G401 (cell line): ENCODE measurements around the gene MUSTN1. TPM values are rescaled to one million over a fixed set of nuclear protein-coding genes. Genes with fewer than 3 reads are reported as not detected.

Experiments
- DNase-seq: peaks from one replicate; pipeline ENCODE4 v3.0.0-alpha.2; 2015; ENCODE audit warnings: low spot score
- in situ Hi-C: cut with HindIII; loops from 2 replicates; pipeline ENCODE4 v1.10.0; 2016; ENCODE audit warnings: low sequenced_read_pairs, mixed read lengths
- total RNA-seq: library from RNA; depleted of rRNA; stranded (reverse); fragments of >200 nt; shearing (Covaris generic); gene quantifications from 2 replicates; pipeline ENCODE4 v1.2.3, GENCODE V29; 2014

MUSTN1 gene
- total RNA-seq, 1 experiment from 2014 or later = not detected

GRCh38 chr3:52838561-52839267, 3.9 kb upstream of the MUSTN1 start:
- DNase-seq = no peak
- in situ Hi-C loops = loop anchor here (5.0 kb wide), 1 partner anchor 54 kb away; no protein-coding TSS in a partner anchor

DNA sequence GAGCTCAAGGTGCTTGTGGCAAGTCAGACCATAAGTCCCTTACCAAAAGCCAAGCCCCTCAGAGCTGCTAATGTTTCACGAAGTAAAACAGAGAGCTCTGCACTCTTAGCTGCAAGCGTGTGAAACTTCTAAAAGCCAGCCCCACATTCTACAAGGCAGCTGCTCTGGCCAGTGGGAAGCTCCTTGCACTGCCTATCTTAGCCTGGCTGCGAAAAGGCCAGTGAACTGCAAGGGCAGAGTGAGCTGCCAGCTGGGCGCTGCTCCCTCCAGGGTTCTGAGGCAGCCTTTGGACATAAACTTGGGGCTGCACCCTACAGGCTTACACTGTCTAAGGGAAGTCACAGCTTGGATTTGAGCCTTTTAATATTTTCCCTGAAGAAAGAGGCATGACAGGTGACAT, 2.2 kb upstream of the MUSTN1 start:
- no peak for DNase-seq
- in situ Hi-C loops = loop anchor here (5.0 kb wide), 1 partner anchor 55 kb away; no protein-coding TSS in a partner anchor

DNA sequence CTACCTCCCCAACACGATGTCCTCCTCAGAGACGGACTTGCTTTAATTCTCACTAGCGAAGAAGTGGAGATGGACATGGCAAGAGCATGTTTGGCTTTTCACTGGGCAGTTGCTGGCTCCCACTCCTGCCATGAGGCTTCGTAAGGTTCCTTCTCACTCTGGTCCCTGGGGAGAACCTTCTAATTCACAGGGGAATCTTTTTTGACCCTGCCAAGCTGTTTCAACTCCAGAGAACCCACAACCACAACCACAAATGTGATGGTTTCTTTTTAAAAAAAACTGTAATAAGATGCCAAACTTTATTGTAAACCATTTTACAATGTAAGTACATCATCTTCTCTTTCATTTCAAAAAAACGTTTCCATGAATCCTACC, 1.6 kb upstream of the MUSTN1 start:
- no peak for DNase-seq
- in situ Hi-C loops = loop anchor here (5.0 kb wide), 1 partner anchor 56 kb away; no protein-coding TSS in a partner anchor

GRCh38 chr3:52835766-52836470, 1.1 kb upstream of the MUSTN1 start:
- in situ Hi-C loops = loop anchor here (5.0 kb wide), 1 partner anchor 56 kb away; no protein-coding TSS in a partner anchor
- no peak for DNase-seq

- in situ Hi-C loops = no loop called here
- DNase-seq = no peak
Measured at GRCh38 chr3:52833202-52833601, 1.6 kb downstream of the MUSTN1 start.

DNA sequence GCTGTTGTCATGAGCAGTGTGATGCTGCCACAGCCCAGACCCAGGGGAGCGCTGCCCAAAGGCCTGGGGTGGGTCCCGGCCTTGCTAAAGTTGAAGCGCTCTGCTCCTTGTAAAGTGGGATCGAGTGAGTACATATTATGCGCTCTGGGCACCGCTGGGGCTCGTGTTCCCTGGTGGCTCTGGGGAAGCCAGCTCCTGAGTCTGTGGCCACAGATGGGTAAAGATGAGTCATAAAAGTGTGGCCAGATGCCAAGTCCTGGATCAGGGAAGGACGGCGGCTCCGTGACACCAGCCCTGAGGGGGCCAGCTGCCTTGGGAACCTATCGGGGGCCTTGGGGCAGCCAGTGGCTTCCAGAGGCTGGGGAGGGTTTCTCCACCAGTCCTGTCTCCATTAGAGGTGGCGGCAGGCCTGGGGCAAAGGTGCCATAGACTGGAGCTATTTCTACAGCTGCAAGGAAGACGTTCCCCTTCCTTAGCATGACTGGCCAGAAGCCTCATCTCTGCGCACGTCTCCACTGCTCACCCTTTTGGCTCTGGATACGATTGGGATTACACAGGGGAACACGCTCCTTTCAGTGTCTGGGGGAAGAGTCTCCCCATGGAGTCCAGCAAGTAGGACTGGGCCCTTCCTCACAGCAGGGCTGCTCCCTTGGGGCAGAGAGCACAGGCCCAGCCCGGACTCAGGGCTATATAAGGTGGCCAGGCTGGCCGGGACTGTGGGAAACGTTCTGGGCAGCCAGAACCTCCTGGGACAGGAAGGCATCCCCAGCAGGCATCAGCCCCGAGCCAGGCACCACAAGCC, 3.1 kb downstream of the MUSTN1 start:
- DNase-seq = peak; percentile 43
- in situ Hi-C loops = no loop called here

- in situ Hi-C loops = no loop called here
- no peak for DNase-seq
Measured at GRCh38 chr3:52830535-52831258, 4.1 kb downstream of the MUSTN1 start, which contains the start of gene ITIH4. ITIH4 (minus strand) TSS chr3:52830672; CDS start chr3:52830642, 30 bp downstream.

GRCh38 chr3:52829906-52830463, 4.8 kb downstream of the MUSTN1 start:
- DNase-seq = no peak
- in situ Hi-C loops = no loop called here

GRCh38 chr3:52829482-52829881, 5.3 kb downstream of the MUSTN1 start:
- in situ Hi-C loops = no loop called here
- no peak for DNase-seq

DNA sequence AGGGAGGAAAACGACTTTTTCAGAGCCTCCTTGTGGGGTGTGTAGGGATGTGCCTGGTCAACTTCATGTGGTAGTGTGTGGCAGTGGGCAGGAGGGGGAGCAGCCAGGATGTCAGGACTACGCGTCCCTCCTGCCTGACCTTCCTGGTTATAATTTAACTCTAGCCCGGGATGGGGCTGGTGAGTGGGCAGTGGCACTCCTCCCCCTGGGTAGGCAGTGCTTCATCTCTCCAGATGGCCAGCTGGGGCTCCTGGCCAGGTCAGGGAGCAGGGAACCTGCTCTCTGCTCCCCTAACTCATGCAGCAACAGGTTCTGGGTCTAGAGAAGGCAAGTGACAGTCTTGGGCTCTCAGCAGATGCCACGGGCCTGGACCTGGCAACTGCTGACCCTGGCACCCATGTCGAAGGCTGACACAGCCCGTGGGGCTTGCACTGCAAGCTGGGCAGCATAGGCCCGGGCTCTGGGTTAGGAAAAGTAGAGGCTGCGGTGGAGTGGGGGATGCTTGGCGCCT, 6.9 kb downstream of the MUSTN1 start:
- in situ Hi-C loops = no loop called here
- no peak for DNase-seq

DNA sequence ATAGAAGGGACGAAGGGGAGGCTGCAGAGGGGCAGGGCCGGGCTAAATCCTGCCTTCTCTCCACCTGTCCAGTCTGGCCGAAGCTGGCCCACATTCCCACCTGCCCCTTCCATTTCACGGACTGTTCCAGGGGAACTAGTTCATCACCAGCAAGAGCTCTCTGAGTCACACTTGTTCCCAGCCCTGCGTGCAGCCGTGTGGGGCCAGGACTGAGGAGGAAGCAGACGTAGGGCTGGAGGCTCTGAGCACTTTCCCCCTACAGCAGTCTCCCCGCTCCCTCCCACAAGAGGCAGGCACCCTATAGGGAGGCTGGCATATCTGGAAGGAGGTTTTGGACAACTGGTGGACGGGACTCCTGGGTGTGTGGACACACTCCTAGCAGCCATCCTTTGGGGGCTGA, 7.4 kb downstream of the MUSTN1 start:
- DNase-seq = no peak
- in situ Hi-C loops = no loop called here

- DNase-seq = no peak
- in situ Hi-C loops = no loop called here
Measured at GRCh38 chr3:52824037-52824436, 10.8 kb downstream of the MUSTN1 start.

DNA sequence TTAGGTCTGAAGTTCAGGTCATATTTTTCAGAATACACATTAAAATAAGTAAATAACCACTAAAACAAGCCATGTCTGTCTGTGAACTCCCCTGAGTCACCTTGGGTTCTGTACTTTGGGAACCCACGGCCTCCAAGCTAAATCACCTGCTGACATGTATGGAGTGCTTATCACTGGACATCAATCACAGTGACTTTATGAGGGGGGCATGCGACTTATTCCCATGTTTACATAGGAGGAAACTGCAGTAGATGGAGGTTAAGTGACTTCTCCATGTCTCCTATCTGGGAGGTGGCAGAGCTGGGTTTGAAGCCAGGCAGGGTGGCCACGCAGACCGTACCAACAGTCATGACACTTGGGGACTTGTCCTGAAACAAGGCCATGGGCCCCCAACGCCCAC, 12.5 kb downstream of the MUSTN1 start:
- no peak for DNase-seq
- in situ Hi-C loops = no loop called here

GRCh38 chr3:52820736-52821135, 14.1 kb downstream of the MUSTN1 start:
- peak; percentile 7 for DNase-seq
- in situ Hi-C loops = no loop called here

DNA sequence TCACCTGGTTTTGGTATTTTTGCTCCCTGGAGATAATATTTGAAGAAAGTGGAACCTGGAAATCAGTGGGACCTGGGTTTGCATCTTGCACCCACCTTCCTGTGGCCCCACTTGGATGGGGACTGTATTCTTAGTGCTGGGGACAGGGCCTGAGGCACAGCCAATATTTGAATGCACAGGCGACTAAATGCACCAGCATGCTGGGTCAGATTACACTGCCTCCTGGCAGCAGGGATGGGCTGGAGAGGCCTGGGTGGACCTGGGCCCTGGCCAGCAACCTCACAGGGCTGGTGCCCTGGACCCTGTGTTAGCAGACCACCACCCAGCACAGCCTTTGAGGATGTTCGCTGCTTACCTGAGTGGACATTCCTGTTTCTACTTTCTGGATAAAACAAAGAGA, 14.9 kb downstream of the MUSTN1 start:
- in situ Hi-C loops = no loop called here

DNA sequence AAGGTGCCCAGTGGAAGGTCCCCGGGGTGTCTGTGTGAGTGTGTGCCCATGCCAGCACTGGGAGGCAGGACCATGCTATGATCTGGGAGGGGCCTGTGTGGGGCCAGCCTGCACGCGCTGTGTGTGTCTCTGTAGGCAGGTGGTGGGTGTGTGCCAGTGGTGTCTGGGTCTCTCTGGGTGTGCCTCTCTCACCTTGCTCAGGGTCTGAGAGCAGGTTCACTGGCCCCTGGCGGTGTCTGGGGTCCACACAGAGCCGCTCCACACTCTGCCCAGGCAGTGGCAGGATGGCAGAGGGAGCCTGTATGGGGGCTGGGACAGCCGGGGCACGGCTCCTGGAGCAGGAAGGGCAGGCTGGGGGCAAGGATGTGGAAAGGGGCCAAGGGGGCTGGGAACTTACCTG, 17.0 kb downstream of the MUSTN1 start:
- DNase-seq = no peak
- in situ Hi-C loops = no loop called here

More for the DNA sequence above, 14.9 kb downstream of the MUSTN1 start:
- no peak for DNase-seq

GRCh38 chr3:52817221-52817620, 17.6 kb downstream of the MUSTN1 start:
- in situ Hi-C loops = no loop called here

GRCh38 chr3:52816654-52817053, 18.2 kb downstream of the MUSTN1 start:
- no peak for DNase-seq
- in situ Hi-C loops = no loop called here

More at GRCh38 chr3:52817221-52817620, 17.6 kb downstream of the MUSTN1 start:
- no peak for DNase-seq

DNA sequence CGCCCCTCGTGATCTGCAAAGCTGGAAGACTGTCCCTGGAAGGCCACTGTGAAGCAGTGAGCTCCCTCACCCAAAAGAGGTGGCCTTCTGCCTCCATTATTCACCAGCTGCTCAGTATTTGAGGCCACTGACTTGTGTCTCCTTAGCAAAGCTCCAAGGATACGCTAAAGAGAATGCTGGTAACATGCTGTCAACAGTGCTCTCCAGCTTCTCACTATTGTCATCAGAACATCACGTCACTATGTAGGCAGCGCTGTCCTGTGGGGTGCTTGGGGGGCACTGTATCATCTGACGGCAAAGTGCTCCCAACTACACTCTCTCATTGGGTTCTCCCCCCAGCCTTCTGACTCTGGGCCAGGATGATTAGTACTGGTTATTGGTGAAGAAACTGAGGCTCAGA, 18.6 kb downstream of the MUSTN1 start:
- in situ Hi-C loops = no loop called here
- no peak for DNase-seq
